ENCODE measurements around the gene CDC42EP1.

CDC42EP1 gene

GRCh38 chr22:37616201-37617083 lies 56.2 kb downstream of the CDC42EP1 start:
- DNase-seq: no peak

- DNase-seq: no peak
These were observed 57.2 kb downstream of the CDC42EP1 start for GRCh38 chr22:37617431-37617830.

GRCh38 chr22:37618072-37618656 lies 57.9 kb downstream of the CDC42EP1 start:
- DNase-seq: no peak

GRCh38 chr22:37618674-37619073 lies 58.4 kb downstream of the CDC42EP1 start:
- no peak for DNase-seq

Measured in Kasumi-1 (cell line).